ENCODE results near the gene SZT2.
A peak's percentile ranks its signal among the peaks of the same experiment; 100 is the strongest.
"Not testable (repeated sequence)": the region's sequence is repeated elsewhere in the genome, so short reads cannot be mapped to it uniquely, and the experiment has no call there.

Gene SZT2

DNA sequence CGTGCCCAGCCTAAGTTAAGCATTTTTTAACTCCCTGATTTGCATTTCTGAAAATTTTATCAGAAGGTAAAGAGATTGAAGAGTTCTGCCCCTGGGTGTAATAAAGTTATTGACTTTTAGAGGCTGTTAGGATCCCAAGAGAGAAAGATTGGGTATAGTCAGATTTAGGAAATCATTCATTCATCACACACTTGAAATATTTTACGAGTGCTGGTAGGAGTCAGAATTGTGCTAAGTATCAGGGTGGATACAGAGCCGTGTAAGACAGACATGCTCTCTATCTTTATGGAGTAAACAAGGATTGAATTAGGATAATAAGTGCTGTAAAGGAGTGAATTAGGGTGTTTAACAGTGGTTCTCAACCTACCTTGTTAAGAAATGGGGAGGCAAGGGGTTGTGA lies 3.0 kb downstream of the SZT2 start:
- no peak for DNase-seq

DNA sequence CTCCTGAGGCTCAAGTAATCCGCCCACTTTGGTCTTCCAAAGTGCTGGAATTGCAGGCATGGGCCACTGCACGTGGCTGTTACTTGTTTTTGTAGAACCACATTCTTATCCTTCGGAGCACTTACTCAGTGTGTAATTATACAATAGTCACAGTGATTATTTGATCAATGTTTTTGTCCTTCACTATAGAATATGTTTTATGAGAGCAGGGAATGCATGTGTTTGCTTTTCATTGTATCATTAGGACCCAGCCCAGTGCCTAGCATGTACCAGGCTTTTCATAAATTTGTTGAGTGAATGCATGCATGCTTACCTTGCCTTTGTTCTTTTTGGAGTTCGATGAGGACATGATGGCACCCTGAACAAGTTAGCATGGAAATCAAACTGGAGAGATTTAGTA lies 5.8 kb downstream of the SZT2 start:
- no peak for DNase-seq

DNA sequence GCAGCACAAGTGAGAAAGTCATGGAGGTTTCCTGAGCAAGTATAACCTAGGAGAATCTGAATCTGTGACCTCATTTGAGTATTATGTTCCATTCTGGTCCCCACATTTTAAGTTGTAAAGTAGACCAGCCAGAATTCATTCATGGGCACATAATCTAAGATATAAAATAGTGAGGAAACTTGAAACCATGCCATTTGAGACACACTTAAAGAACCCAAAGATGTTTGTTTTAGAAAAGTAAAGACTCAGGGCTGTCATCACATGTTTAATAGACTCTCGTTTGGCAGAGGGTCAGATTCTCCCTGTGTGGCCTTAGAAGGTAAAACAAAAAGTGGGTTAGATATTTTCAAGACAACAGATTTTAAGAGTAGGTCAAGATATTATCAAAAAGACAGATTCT lies 6.4 kb downstream of the SZT2 start:
- DNase-seq, result no peak

DNA sequence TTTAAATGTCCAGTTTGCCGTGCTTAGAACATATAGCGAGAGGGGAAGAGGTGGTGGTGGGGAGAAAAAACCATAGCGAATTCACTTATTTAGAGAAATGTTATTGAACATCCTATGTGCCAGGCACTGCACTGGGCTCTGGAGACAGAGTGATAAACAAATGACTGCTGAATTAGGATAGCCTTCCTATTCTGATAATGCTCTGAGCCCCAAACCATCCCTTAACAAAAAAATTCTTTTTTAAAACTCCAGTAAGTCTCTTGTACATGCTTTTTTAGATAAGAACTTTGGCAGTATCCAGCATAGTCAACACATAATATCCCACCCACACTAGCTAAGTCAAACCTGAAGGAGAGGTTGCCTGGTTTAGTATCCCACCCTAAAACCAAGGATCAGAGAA lies 8.5 kb downstream of the SZT2 start:
- DNase-seq, result no peak

DNA sequence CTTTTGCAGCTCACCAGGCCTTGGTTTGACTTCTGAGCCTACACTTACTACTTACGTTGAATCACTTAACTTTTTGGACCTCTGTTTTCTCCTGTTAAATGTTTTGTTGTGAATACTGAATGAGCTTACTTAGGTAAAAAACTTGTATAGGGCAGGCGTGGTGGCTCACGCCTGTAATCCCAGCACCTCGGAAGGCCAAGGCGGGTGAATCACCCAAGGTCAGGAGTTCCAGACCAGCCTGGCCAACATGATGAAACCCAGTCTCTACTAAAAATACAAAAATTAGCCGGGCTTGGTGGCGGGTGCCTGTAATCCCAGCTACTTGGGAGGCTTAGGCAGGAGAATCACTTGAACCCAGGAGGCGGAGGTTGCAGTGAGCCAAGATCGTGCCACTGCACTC lies 10.7 kb downstream of the SZT2 start:
- not testable (repeated sequence) for DNase-seq

DNA sequence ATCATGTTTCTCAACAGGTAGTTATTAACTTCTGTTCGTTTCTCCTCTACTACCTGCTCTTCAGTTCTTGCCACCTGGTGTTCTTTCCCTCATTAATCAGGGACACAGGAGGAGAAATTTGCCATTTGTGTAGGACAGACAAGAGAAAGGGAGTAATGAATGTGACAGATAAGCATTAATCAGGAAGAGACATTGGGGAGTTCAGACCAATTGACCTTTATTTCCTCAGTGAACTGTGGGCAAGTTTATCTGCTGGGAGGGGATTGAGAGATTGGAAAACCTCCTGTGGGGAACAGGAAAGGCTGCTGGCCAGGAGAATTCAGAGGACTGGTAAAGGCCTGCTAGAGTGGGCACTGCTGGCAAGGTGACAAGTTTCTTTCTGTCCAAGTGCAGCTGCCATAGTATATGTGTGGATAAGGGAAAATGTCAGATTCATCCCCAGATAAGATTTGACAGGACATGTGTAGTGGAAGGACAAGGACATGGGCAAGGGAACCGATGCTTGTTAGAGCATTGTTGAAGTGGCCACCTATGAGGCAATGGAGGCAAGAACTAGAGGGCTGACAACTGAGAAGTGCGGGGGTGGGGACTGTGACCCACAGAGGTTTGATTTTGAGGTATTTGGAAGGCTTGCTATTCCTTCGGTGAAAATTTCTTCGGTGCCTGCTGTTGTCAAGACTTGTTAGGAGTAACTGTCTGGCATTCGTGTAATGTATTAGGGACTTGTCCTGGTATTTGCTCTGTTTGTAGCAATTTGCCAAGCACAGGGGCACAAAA lies 12.6 kb downstream of the SZT2 start:
- DNase-seq, result no peak

DNA sequence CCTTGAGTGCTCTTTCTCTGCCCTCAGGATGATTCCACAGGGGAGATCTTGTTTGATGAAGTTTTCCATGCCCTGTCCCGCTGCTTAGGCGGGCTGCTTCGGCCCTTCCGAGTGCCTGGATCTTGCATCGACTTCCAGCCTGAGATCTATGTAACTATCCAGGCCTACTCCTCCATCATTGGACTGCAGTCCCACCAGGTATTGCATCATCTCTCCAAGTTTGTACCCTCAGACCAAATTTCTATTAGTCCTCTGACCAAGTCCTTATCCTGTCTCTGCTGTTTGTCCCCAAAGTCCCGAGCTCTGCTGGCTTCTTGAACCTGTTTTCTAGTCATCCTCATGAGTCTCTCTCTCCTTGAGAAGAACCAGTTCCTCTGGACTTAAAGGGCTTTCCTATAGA lies 14.7 kb downstream of the SZT2 start:
- DNase-seq, result no peak

DNA sequence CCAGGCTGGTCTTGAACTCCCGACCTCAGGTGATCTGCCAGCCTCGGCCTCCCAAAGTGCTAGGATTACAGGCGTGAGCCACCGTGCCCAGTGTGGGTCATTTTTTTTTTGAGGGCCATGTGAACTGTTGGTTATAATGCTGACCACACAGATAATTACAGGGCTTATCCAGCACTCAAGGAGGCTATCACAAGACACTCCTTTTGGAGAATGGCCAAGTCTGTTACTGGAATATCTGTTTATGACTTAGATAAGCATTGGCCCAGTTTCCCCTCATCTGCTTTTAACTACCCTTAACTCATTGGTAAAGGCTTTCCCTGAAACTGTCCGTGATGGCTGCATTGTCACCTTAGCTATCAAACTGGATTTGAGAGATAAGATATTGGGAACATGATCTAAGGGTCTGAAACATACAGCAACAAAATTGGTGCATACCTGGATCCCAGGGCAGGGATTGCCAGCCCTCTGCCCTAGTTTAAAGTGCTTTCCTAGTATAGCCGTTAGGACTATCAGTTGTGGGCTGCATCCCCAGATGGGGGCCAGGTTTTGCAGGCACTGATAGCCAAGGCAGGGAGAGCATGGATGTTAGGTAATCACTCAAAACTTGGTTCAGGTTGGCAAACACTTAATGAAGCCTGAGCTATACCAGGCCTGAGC lies 15.6 kb downstream of the SZT2 start:
- no peak for DNase-seq

DNA sequence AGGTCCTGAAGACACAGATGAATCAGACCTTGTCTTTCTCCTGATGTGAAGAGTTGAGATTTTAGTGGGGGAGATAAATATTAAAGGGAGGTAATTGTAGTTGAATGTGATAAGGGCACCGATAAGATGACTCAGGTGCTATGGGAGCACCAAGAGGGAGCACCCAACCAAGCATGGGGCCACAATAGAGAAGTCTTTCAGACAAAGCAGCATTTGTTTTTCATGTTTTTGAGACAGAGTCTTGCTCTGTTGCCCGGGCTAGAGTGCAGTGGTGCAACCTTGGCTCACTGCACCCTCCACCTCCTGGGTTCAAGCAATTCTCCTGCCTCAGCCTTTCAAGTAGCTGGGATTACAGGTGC lies 16.2 kb downstream of the SZT2 start:
- DNase-seq, result no peak

DNA sequence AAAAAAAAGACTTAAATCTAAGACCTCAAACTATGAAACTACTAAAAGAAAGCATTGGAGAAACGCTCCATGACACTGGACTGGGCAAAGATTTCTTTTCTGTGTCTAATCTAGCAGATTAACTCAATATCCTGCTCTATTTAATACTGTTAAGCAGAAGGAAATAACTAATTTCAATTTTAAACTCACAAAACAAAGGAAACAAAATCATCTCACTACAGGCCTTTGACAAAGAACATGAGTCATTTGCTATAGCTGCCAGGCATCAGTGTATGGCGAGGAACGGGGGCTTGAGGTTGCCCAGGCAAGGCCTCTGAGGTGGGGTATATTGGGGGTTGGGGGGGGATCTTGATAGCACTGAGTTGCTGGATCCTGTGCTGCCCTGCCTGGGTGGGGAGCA lies 20.9 kb downstream of the SZT2 start:
- no peak for DNase-seq

DNA sequence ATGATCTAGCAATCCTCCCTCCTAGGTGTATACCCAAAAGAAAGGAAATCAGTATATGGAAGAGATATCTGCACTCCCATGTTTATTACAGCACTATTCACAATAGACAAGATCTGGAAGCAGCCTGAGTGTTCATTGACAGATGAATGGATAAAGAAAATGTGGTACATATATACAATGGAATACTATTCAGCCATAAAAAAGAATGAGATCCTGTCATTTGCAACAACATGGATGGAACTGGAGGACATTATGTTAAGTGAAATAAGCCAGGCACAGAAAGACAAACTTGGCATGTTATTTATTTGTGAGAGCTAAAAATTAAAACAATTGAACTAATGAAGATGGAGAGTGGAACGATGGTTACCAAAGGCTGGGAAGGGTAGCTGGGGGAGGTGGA lies 23.7 kb downstream of the SZT2 start:
- DNase-seq, result not testable (repeated sequence)

DNA sequence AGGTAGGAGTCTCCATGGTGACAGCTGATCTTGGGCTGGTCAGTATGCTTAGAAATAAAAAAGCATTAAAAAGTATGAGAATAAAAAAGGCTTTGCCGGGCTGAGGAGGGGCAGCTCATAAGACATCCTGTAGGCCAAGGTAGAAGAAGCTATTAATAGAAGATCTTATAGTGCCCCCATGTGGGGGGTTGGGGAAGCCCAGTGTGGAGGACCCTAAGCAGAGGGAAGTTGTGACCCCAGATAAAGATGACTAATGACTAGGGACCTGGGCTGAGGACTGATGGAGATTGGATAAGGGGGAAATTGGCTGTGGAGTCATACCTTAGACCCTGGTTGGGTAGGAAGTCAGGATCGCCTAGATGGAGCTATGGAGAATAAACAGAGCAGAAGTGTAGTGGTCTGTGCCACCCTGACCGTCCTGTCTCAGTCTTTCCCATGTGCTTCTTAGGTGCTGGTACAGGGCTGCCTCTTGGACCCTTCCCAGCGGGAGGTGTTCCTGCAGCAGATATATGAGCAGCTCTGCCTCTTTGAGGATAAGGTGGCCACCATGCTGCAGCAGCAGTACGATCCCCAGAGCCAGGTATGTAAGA lies 25.0 kb downstream of the SZT2 start:
- DNase-seq, result peak; percentile 63

DNA sequence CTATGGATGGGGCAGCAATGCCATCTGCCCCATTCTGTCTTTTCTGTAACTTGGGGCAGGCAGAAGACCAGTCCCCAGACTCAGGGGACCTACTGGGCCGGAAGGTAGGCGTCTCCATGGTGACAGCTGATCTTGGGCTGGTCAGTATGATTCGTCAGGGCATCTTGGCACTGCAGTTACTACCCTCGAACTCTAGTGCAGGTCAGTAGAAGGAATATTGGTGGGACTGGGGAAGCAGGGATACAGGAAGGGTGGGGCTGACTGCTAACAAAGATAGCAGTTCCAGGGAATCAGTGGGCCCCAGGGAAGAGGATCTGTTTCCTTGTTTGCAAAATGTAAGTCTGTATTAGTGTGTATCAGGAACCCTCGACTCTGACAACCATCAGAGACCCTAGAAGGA lies 26.2 kb downstream of the SZT2 start:
- no peak for DNase-seq

DNA sequence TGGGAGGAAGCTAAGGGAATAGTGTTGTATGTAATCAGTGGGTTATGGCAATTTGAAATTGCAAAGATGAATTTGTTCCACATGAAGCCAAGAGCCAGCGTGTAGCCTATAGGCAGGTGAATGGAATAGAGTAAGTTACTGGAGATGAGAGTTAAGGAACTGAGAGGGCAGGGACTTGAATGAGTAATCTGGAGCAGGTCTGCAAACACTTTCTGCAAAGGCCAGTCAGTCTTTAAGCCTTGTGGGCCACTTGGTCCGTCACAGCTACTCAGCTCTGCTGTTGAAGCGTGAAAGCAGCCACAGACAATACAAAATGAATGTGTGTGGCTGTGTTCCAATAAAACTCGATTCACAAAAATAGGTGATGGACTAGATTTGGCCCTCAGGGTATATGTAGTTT lies 29.2 kb downstream of the SZT2 start:
- no peak for DNase-seq

DNA sequence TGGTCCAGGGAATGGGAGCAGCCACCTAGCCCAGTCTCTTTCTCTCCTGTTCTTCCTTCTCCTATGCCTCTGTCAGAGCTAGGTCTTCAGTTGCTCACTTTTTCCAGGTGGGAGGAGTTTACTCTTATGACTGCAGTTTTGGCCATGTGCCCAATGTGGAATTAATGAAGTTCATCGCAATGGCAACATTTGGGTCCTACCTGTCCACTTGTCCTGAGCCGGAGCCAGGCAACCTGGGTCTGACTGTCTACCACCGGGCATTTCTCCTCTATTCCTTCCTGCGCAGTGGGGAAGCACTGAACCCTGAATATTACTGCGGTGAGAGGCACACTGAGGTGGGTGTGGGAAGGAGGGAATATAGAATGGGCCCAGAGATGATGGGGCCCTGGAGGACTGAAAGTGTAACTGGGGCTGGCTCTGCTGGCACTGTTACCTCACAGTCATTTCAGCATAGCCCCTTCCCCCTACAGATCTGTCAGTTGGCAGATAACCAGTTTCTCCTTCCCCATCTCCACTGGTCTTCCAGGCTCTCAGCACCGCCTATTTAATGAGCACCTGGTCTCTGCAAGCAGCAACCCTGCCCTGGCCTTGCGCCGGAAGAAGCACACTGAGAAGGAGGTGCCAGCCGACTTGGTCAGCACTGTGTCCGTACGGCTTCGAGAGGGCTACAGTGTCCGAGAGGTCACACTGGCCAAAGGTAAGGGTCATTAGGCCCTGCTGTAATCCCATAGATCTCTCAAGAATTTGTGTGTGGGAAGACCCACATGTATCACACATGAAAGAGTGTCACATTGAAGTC lies 30.1 kb downstream of the SZT2 start:
- no peak for DNase-seq

DNA sequence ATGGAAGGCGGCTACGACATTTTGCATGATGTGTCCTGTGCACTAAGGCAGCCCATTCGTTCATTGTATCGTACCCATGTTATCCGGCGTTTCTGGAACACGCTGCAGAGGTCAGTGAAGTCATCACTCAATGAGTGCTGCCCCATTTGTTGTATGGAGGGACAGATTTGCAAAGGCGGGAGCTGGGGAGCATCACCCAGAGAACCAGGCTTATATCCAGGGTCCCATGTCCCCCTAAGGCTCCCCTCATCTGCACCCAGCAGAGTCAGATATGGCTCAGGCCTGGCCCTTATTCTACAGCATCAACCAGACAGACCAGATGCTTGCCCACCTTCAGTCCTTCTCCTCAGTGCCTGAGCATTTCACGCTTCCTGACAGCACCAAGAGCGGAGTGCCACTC lies 31.2 kb downstream of the SZT2 start:
- no peak for DNase-seq

DNA sequence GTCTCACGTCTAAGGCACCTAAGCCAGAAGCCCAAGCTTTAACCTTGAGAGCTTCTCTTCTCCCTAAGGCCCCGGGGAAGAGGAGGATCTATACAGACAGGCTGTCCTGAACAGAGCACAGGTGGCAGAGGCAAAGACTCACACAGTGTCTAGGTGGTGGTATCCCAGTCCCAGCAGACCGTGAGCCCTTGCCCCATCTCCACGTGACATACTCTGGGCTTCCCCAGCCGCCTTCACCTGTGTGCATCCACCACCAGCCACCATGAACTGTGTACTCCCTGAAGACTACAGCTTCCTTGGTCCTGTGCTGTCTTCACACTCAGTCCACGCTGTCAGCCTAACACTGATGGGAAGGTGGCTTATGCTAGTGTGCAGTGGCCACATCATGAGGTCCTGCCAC lies 31.7 kb downstream of the SZT2 start:
- no peak for DNase-seq

DNA sequence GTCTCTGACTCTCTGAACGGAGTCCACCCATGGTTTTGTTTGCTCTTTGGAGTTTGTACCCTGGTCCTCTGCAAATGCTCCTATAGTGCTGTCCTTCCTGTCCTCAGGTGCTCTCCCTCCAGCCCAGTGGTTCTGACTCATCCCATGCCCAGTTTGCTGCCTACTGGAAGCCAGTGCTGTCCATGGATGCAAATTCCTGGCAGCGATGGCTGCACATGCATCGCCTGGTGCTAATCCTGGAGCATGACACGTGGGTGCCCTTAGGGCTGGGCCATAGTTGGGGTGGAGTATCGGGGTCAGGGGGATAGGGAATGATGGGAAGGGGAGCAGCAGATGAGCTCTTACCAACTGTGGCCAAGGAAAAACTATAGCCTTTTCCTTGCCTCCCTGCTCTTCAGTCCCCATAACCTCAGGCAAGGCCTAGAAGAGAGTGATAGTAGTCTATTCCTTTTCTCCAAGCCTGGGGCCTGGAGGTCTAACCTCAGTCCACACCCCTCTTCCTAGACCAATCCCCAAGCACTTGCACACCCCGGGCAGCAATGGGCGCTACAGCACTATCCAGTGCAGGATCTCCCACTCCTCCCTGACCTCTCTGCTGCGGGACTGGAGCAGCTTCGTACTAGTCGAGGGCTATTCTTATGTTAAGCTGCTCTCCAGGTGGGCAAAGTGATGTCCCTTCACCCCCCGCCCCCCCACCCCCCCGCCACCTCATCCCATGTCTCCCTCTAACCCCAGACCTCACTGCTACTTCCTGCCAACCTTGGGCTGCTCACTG lies 32.5 kb downstream of the SZT2 start:
- DNase-seq, result no peak

DNA sequence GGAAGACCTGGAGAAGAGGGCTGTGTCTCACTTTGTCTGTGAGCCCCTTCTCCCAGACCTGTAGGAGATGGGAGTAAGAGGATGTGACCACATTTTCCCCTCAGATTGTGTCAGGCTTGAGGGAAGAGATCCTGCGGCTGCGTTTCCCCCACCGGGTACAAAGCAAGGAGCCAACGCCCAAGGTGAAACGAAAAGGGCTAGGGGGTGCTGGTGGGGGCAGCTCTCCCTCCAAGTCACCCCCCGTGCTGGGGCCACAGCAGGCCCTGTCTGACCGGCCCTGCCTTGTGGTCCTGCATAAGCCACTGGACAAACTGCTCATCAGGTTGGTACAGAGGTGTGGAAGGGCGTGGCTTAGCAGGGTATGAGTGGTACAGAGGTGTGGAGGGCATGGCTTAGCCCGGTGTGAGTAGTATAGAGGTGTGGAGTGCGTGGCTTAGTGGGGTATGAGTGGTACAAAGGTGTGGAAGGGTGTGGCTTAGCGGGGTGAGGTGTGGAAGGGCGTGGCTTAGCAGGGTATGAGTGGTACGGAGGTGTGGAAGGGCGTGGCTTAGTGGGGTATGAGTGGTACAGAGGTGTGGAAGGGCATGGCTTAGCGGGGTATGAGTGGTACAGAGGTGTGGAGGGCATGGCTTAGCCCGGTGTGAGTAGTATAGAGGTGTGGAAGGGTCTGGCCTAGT lies 33.4 kb downstream of the SZT2 start:
- DNase-seq, result no peak

DNA sequence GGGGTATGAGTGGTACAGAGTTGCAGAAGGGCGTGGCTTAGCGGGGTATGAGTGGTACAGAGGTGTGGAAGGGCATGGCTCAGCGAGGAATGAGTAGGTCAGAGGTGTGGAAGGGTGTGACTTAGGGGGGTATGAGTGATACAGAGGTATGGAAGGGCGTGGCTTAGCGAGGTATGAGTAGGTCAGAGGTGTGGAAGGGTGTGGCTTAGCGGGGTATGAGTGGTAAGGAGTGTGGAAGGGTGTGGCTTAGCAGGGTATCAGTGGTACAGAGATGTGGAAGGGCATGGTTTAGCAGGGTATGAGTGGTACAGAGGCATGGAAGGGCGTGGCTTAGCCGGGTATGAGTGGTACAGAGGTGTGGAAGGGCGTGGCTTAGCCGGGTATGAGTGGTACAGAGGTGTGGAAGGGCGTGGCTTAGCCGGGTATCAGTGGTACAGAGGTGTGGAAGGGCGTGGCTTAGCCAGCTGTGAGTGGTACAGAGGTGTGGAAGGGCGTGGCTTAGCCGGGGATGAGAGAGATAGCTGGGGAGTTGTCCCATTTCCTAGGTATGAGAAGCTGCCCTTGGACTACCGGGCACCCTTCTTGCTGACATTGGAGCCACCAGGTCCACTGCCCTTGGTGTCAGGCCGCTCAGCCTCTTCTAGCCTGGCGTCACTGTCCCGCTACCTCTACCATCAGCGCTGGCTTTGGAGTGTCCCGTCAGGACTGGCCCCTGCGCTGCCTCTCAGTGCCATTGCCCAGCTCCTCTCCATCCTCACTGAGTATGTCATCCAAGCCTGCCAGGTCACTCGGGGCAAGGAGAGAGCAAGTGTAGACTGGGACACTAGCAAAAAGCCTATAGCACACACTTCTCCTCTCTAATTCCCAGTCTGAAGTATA lies 34.2 kb downstream of the SZT2 start:
- DNase-seq, result no peak

DNA sequence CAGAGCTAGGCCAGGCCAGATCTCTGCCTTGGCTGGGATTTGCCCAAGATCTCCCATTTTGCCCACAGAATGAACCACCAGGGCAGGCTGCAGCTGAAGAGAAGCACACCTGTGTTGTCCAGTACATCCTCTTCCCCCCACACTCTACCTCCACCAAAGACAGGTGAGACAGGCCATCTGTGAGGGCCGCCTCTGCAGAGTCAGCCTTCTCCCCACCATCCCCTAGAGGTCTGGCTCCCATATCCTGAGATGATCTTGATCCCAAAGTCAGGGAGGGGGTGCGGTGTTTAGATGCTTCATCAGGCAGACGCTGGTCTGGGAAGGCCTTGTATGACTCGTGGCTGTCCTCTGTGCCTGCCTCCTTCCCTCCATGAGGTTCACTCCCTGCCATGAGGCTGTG lies 35.3 kb downstream of the SZT2 start:
- no peak for DNase-seq

All from NCI-H526 treated with DMSO at 0.1 percent for 48 hours (cell line).